Activated T-helper 1 cell treated with Interleukin-2 at 50 U/mL for 16 hours (primary cell): ENCODE data around the gene ULBP2.
"Not testable (repeated sequence)": the region's sequence is repeated elsewhere in the genome, so short reads cannot be mapped to it uniquely, and the experiment has no call there.

Experiments used
- DNase-seq: peaks from one replicate; pipeline ENCODE4 v3.0.0-alpha.2; 2020; ENCODE audit warnings: low read depth

The ULBP2 gene

DNA sequence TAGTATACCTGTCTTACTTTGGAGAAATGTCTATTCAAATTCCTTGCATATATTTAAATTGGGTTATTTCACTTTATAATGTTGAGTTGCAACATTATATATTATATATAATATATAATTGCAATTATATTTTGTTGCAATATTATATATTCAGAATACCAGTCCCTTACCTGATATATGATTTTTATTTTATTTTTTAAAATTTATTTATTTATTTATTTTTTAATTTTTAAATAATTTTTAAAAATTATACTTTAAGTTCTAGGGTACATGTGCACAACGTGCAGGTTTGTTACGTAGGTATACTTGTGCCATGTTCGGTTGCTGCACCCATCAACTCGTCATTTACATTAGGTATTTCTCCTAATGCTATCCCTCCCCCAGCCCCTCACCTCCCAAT is 14.8 kb upstream of the ULBP2 start:
- not testable (repeated sequence) for DNase-seq

DNA sequence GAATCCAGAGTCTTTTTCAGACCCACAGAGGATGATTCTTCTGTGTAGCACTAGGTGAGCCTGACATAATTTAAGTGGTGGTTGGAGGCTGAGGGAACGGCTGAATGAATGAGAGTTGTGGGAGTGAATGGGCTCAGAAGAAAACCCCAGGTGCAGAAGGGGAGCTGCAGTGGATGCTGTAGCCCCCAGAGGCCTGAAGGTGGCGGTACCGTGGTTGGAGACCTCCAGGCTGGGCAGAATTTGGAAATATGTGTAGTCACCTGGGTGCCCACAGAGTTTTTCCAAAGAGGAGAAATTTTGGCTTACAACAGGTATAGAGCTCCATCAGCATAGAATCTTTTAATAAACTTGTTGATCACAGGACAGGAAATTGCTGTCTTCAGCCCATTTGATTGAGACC is 12.4 kb upstream of the ULBP2 start:
- DNase-seq = no peak

DNA sequence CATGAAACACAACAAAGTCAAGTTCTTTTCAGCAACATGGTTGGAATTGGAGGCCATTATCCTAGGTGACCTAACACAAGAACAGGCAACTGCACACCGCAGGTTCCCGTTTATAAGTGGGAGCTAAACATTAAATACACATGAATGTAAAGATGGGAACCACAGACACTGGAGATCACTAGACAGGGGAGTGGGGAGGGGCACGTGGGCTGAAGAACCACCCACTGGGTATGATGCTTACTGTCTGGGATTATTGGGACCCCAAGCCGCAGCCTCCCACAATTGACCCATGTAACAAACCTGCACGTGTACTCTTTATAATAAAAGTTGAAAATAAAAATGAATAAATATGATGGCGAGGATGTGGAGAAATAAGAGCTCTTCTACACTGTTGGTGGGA is 10.3 kb upstream of the ULBP2 start:
- DNase-seq = no peak

DNA sequence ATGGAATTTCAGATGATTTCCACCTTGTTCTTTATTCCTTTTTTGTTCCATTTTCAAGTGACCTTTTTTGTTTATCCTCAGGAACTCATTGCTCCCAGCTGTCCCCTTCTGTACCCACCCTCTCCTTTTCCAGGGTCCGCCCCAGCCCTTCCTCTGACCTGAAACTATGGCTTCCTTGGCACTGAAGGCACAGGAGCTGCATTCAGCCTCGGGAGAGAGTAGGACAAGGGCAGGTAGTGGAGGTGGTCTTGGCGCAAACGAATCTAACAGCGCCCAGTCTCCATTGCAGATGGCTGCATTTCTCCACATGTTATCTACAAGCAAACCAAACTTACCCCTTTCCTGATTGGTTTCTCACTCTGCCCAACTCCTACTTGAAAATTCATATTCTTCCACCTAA is 8.8 kb upstream of the ULBP2 start:
- no peak for DNase-seq

DNA sequence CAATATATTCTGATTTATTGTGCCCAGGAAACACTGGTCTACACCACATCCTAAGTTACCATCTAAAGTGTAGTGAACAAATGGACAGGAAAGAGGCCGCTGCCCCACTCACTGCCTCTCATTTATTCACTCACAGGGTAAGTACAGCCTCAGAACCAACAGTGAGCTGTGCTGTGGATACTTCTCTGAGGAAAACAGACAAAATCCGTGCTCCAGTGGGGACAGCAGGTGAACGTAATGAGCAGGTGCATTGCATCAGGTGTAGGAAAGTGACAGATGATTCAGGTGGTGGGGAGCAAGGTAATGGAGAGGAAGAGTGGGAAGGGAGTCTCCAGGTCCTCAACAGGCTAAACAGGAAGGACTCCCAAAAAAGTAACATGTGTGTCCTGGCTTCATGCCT is 8.4 kb upstream of the ULBP2 start:
- DNase-seq = no peak

DNA sequence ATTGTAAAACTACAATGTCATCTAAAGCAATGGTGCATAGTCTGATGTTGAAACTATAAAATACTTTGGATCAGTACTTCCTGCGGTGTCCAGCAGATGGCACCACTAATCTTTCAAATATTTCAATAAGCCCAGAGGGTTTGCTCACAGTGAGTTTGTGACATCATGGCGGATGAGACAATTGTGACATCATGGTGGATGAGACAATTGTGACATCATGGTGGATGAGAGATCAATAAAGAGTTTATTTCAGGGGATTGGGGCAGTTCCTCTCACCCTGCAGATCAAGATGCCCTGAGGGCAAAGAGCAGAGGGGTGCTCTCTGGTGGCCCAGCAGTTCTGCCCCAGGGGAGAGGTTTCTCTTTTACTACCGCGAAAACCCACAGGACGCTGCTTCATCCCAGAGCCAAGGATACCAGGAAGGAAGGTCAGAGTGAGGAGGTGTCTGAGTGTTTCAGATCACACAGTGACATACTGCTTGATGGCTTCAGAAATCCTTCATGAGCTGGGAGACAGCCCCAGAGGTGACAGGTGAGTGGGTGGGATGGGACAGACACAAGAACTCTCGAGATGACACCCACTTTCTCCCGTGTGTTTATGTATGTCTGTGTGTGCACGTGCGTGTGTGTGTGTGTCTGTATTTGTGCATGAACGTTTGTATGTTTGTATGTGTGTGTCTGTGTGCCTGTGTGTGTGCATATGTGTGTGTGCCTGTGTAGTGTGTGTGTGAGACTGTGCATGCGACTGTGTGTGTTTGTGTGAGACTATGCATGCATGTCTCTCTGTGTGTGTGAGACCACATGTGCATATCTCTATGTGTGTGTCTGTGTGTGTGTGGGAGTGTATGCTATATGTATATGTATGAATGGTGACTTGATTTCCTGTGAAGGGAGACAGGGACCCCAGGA is 7.3 kb upstream of the ULBP2 start:
- no peak for DNase-seq

DNA sequence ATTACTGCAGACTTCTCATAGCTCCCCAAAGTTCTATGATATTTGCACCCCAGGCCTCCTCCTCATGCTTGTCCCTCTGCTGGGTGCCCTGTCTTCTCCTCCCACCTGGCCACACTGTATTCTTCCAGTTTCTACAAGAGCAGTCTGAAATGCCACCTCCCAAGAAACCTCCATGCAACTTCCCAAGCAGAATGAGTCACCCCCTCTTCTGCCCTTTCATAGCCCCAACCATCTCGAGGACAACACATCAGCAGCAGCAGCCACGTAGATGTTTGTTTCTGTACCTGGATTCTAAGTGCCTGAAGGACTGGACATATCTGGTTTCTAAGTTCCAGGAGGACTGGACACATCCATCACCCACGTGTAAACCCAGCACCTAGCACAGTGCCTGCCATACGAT is 6.6 kb upstream of the ULBP2 start:
- DNase-seq = no peak

DNA sequence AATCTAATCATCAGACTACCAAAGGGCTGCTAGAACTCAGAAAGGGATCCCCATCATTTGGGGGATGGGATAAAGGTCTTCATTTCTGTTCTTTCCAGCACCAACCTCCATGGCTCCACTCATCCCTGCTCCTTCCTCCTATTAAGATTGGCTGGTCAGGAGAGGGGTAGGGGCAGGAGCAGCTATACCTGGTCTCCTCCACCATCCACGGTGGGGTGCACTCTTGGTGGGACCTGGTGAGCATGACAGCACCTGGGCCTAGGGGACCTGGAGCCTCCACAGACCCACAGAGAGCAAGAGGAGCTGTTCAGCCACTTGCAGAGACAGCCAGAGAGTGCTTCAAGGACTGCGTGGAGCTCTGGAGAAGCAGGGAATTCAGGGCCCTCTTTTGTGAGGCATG is 6.1 kb upstream of the ULBP2 start:
- no peak for DNase-seq

DNA sequence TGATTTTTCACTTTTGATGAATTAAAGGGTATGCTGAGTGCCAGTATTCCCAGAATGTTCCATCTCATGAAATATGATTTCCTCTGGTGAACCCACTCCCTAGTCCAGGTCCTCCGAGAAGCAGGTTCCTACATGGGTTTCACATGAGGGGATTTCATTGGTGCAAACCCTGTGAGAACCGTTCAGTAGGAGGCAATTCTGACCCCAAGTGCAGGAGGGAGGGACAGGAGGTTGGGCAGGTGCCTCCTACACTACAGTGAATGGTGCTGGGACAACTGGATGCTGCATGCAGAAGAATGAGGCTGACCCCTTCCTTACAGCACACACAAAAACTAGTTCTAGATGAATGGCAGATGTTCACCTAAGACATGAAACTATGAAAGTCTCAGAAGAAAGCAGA is 5.1 kb upstream of the ULBP2 start:
- no peak for DNase-seq

DNA sequence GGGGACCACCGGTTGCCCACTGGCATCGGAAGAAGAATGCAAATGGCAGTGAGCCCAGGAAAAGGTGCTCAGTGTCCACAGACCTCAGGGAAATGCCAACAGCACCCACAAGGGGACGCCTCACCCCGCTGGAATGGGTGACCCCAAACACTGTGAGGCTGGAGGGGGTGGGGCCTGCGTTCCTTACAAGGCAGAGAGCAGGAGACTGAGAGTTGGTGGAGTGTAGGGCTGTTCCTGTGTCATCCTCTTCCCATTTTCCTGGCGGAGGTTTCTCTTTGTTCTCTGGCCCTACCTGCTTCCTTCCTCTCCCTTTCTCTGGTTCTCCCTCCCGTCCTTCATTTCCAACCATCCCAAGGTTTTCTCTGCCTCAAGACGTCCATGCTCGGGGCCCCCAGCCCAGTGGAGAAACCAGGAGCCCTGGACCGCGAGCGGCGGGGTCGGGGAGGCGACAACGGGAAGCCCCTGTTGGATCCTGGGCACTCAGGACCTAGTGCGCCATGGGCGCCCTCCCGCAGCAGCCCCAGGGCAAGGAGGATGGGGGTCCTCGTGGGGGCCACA is 3.7 kb upstream of the ULBP2 start:
- DNase-seq = not testable (repeated sequence)

DNA sequence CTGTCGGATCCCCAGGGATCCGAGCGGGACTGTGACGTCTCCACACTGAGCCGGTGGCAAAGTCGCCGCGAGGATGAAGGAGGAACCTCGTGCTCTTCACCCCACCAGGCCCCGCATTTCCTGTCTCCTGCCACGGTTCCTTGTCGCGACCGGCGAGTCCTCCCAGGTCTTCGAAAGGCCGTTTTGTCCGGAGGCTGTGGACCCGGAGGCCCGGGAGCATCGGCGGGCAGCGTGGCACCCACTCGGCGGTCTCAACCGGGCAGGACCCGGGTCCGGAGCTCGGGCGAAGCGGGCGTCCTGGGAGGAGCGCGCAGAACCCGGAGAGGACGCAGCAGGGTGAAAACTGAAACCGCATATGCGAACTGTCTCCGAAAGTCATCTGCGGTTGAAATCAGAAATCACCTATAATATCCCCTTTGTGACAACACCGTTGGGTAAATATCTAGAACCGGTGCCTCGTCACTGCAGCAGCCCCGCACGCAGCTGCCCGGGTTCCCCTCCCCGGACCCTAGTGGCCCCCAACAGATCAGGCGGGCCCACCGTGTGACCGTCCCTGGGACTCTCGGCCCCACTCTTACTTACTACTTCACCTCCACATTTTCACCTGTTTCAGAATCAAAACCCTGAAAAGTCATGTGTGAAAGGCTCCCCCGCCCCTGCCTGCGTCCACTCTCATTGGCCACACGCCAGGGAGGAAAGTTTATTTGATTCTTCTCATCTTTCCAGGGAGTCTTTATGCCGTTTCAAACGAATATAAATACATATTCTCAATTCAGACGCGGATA is 3.1 kb upstream of the ULBP2 start:
- no peak for DNase-seq

DNA sequence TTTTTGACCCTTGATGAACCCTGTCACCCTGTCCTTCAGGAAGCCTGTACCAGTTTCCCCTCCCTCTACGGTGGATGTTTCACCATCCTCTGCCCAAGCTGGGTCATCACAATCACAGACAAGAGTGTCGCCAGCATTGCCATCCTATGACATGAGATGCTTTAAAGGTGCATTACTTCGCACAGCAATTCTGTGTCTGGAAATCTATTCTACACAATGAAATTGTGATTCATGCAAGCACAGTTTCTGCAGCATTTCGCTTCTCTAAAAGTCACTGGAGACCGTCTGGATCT is 2.5 kb upstream of the ULBP2 start:
- DNase-seq = no peak

DNA sequence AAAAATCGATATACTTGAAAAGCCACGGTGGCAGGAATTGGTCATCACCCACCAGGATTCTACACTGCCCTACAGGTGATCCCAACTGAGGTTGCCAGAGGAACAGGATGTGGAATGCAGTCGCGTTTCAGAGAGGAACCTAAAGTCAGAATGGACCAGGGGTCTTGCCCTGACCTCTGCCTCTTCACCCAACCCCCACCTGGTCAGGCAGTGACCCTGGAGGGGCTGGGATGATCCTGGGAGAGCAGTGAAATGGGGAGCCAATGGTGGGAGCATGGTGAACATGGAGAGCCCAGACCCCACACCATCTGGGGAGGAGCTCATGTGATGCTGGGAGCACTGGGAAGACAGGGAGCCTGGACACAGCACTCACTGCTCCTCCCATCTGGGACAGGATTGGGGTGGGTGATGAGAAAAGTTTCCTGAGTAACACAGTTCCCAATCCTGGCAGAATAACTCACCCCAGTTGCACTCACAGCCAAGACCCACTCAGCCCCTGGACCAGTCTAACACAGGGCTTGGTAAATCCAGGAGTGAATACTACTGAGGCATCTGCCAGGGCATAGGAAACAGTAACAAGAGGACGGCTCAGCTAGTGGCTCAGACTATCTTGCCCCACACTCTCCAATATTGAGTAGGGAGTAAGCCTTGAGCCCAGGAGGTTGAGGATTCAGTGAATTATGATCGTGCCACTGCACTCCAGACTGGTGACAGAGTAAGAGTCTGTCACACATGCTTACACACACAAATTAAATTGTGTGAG is 1.7 kb upstream of the ULBP2 start:
- no peak for DNase-seq

DNA sequence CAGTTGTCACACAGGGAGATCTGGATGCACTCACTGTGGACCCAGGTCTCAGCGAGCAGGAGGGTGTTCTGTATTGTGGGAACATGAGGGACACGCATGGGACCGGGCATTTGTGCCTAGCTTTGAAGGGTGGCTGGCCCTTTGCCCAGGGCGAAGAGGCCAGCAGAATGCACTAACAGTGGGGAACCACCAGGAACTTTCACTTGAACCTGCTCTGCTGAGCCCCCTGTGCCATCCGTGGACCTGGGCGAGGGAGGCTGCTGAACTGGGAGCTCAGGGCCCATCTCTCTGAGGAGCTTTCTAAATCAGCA is 1.2 kb upstream of the ULBP2 start:
- DNase-seq = no peak

DNA sequence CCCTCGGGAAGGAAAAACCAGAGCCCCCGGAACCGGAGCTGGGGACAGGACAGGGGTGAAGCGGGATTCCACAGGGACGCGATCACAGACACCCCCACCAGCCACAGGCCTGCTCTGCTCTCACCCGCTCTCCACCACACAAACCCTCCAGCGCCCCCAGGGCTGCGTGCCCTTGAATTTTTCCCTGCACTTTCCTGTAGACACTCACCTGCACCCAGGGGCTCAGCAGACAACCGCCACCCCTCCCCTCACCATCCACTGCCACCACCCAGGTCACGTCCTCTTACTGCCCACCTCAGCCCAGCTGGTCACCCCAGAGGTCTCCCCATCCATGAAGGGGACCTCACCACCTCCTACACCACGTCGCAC is 631 bp downstream of the ULBP2 start:
- DNase-seq = no peak

DNA sequence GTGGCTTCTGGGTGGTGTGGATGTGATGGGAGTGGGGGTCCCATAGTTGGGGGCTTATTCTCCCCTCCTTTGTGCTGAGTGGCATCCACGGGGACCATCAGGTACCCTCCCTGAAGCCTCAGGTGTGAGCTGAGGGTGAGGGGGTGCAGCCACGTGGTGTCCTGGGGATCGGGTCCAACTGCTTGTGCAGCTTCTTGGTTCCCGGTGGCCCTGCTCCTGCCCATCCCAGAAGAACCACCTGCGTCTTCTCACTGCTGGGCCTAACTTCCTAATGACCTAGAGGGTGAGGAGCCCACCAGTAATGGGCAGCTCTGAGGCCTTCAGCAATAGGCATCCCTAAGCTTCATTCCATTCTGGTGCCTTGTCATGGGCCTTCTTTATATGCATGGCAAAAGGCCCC is 1.5 kb downstream of the ULBP2 start:
- DNase-seq = not testable (repeated sequence)

DNA sequence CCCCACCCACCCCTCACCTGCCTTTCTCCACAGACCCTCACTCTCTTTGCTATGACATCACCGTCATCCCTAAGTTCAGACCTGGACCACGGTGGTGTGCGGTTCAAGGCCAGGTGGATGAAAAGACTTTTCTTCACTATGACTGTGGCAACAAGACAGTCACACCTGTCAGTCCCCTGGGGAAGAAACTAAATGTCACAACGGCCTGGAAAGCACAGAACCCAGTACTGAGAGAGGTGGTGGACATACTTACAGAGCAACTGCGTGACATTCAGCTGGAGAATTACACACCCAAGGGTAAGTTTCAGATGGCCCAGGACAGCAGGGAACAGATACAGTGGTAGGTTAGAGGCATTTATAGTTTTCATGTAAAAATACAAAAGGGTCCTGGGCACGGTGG is 3.5 kb downstream of the ULBP2 start:
- DNase-seq = not testable (repeated sequence)

DNA sequence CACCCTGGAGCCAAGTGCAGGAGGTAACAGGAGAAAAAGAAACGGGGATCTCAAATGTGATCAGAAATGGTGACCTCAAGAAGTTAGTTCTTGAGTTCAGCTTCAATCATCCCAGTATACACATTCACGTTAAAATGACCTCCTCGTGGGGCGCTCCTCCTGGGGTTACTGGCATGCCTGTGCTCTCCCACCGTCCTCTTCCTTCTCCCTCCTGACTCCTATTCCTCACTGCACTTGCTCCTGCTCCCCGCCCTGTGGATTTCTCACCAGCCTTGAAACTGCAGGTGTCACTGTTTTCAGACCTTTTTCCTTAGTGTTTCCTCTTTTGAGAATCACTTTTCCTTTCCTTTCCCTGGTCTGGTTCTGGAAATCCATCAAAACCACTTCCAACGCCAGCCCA is 4.8 kb downstream of the ULBP2 start:
- DNase-seq = not testable (repeated sequence)

DNA sequence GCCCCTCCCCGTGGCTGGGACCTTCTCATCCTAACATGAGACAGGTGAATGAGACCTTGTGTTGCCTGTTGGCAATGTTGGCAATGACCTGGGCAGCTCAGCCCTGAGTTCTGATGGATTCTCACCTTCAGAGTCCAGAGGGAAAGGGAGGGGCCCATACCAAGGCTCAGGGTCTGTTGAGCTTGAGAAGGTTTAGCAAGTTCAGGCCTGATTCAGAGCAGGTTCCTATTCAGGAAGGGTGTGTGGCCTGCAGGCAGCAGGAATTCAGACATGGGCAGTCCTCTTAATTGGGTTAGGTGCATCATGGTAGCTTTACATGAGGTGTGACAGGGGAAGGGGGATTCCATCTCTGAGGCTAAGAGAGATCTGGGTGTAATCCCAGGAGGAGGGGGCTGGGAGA is 5.7 kb downstream of the ULBP2 start:
- DNase-seq = not testable (repeated sequence)

DNA sequence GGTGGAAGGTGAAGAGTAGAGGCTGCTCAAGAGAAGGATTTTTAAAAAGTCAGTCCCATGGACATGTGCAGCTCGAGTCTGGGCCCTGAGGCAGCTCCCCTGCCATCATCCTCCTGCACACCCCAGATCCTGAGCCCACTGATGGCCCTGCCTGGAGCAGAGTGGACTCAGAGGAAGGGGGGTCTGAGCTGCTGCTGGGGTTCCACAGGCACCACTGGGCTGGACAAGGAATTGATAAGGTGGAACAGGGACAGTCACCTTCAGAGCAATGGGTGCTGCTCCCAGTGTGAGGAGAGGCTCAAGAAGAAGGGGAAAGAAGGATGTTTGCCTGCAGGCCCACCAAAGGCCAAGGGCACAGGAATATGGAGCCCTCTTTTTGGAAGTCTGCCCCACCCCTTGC is 6.2 kb downstream of the ULBP2 start:
- DNase-seq = no peak

DNA sequence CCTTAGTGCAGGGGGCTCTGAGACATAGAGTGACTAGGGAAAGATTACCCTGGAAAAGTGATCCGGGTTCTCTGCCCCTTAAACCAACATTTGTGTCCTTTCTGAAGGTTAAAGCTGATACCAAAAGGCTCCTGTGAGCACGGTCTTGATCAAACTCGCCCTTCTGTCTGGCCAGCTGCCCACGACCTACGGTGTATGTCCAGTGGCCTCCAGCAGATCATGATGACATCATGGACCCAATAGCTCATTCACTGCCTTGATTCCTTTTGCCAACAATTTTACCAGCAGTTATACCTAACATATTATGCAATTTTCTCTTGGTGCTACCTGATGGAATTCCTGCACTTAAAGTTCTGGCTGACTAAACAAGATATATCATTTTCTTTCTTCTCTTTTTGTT is 6.8 kb downstream of the ULBP2 start:
- no peak for DNase-seq

DNA sequence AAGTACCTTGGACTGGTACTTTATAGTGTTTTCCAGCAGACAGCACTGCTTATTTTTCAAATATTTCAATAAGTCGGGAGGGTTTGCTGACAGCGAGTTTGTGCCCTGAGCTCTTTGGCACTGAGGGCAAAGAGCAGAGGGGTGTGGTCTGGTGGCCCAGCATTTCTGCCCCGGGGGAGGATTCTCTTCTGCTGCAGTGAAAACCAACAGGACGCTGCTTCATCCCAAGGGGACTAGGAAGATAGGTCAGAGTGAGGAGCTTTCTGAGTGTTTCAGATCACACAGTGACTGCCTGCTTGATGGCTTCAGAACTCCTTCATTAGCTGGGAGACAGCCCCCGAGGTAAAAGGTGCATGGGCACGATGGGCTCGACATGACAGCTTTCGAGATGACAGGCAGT is 8.6 kb downstream of the ULBP2 start:
- DNase-seq = no peak

DNA sequence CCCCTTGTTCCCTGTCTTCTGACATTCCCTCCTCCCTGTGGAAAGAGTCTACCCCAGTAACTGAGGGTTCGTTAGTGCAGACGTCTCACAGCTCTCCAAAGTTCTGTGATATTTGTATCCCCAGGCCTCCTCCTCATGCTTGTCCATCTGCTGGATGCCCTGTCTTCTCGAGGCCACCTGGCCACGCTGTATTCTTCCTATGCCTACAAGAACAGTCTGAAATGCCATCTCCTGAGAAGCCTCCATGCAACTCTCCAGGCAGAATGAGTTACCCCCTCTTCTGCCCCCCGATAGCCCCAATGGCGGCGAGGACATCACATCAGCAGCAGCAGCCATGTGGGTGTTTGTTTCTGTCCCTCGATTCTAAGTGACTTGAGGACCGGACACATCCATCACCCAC is 9.3 kb downstream of the ULBP2 start:
- no peak for DNase-seq
